ENCODE data around the gene STAMBPL1. TPM values are rescaled to one million over a fixed set of nuclear protein-coding genes. Genes with fewer than 3 reads are reported as not detected.
A peak's percentile ranks its signal among the peaks of the same experiment; 100 is the strongest.
"Not testable (repeated sequence)": the region's sequence is repeated elsewhere in the genome, so short reads cannot be mapped to it uniquely, and the experiment has no call there.

The STAMBPL1 gene
- total and polyA plus RNA-seq, 4 donors = 1.7 to 24.5 (median 5.1) TPM

DNA sequence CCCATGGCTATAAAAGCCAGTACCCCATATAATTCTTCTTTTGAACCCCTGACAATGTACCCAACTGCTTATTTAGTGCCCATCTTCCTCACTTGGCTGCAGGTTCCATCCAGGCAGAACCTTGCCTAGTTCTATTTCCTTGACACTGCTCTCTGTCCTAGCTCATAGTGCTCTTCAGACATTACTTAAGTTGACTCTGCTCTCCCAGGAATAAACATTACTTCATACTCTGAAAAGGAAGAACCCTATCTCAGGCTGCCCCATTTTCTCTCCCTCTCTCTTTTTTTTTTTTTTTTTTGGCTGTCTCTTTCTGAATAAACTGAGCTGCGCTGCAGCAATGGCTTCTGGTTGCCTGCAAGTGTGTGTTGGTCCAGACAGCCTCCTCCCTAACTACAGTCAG is 51.5 kb downstream of the STAMBPL1 start:
- DNase-seq = no peak
- H3K27ac ChIP-seq (ENCODE audit: low read depth in 1 of 2, low read length in 1 of 2) = peak overlapping the region in 1 of 2 donors; percentile 1
- no peak overlapping the region for H3K4me3 ChIP-seq
- ATAC-seq (ENCODE audit: insufficient read depth, low FRiP score) = no peak
- H3K27me3 ChIP-seq (ENCODE audit: control insufficient read depth in 3 of 3, insufficient read depth in 3 of 3, low read length in 2 of 3) = no peaks in the 10 kb centered on the region
- WGBS, 2 donors = 84 to 96% methylated on average over 1 of the region's 1 CpG
- H3K9ac ChIP-seq (ENCODE audit: insufficient read depth in 1 of 2, low read length in 2 of 2) = no peak overlapping the region
- no peaks in the 10 kb centered on the region for H3K9me3 ChIP-seq (ENCODE audit: control insufficient read depth in 4 of 4, insufficient read depth in 3 of 4, low read length in 3 of 4)
- TF ChIP-seq CTCF (IDR thresholded peaks at IDR 0.05; ENCODE audit: control extremely low read depth, extremely low read depth) = no peak
- peaks cover 0 to 9% (median 4%) of the 10 kb centered on the region in 4 donors for H3K36me3 ChIP-seq (ENCODE audit: control insufficient read depth in 4 of 4, insufficient read depth in 4 of 4, low read length in 4 of 4)
- H3K4me1 ChIP-seq (ENCODE audit: control insufficient read depth in 5 of 5, insufficient read depth in 5 of 5, low read length in 5 of 5) = peaks cover 0 to 22% (median 6%) of the 10 kb centered on the region in 5 donors

GRCh38 chr10:88932029-88932428 is 52.0 kb downstream of the STAMBPL1 start:
- H3K4me1 ChIP-seq (ENCODE audit: control insufficient read depth in 5 of 5, insufficient read depth in 5 of 5, low read length in 5 of 5) = peaks cover 0 to 21% (median 6%) of the 10 kb centered on the region in 5 donors
- H3K27ac ChIP-seq (ENCODE audit: low read depth in 1 of 2, low read length in 1 of 2); DNase-seq; H3K9me3 ChIP-seq (ENCODE audit: control insufficient read depth in 4 of 4, insufficient read depth in 3 of 4, low read length in 3 of 4); H3K9ac ChIP-seq (ENCODE audit: insufficient read depth in 1 of 2, low read length in 2 of 2); ATAC-seq (ENCODE audit: insufficient read depth, low FRiP score); H3K4me3 ChIP-seq; H3K27me3 ChIP-seq (ENCODE audit: control insufficient read depth in 3 of 3, insufficient read depth in 3 of 3, low read length in 2 of 3): not testable (repeated sequence)
- WGBS, 2 donors = 78 to 93% methylated on average over 5 of the region's 5 CpGs
- H3K36me3 ChIP-seq (ENCODE audit: control insufficient read depth in 4 of 4, insufficient read depth in 4 of 4, low read length in 4 of 4) = peaks cover 0 to 12% (median 5%) of the 10 kb centered on the region in 4 donors

DNA sequence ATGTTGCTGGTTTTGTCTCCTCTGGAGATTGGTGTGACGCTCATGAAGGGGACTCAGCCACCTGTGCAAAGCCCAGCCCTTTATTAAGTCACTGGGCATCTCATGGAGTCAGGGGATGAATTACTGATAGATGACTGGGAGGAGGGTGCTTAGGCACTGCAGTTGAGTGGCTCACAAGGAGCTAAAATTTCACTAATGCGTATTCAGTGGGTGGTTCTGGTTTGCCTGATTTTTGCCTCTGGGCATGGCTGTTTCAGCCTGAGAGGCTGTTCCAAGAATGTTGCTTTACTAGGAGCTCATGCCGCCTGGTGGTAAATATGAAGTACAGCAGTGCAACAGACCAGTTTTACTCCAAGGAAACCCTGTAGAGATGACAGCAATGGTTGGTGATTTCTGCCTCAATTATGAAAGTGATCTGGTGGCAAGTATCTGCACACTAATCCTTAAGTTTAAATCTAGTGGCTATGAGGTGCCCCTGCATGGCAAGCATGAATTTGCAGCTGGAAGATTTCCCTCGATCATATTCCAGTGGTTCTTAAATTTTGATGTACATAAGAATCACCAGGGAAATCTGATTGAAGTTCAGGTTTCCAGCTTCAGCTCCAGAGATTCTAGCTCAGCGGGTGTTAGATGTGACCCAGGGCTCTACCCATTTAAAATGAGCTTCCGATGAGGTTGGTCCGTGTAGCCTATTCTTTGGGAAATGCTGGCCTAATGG is 52.7 kb downstream of the STAMBPL1 start:
- peak; percentile 83 for TF ChIP-seq CTCF (IDR thresholded peaks at IDR 0.05; ENCODE audit: control extremely low read depth, extremely low read depth)
- DNase-seq (peak; percentile 75 to 89 (median 88)), ATAC-seq (ENCODE audit: insufficient read depth, low FRiP score) (peak; percentile 86)
- no peaks in the 10 kb centered on the region for H3K9me3 ChIP-seq (ENCODE audit: control insufficient read depth in 4 of 4, insufficient read depth in 3 of 4, low read length in 3 of 4)
- peaks cover 0 to 16% (median 6%) of the 10 kb centered on the region in 4 donors for H3K36me3 ChIP-seq (ENCODE audit: control insufficient read depth in 4 of 4, insufficient read depth in 4 of 4, low read length in 4 of 4)
- H3K4me3 ChIP-seq = no peak overlapping the region
- 52 to 63% methylated on average over 7 of the region's 7 CpGs for WGBS, 2 donors
- H3K4me1 ChIP-seq (ENCODE audit: control insufficient read depth in 5 of 5, insufficient read depth in 5 of 5, low read length in 5 of 5) = peaks cover 0 to 14% (median under 1%) of the 10 kb centered on the region in 5 donors
- no peak overlapping the region for H3K9ac ChIP-seq (ENCODE audit: insufficient read depth in 1 of 2, low read length in 2 of 2)
- peak overlapping the region in 1 of 2 donors; percentile 45 for H3K27ac ChIP-seq (ENCODE audit: low read depth in 1 of 2, low read length in 1 of 2)
- H3K27me3 ChIP-seq (ENCODE audit: control insufficient read depth in 3 of 3, insufficient read depth in 3 of 3, low read length in 2 of 3) = no peaks in the 10 kb centered on the region

DNA sequence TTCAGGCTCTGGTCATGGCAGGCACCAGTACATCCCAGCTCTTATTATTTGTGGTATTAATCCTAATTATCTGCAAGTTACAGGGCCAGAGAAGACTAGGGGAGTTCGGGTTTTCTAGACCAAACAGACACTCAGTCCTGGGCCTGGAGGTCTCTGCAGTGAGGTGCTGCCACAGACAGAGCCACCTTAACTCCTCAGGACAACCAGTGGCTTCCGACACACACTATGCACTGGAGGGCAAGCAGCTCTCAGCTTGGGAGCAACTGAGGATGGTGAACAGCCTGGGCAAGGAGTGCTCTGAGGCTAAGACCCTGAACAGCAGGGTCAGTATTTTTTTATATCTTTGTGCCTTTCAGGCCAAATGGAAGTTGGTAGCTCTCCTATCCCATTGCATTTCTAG is 53.5 kb downstream of the STAMBPL1 start:
- TF ChIP-seq CTCF (IDR thresholded peaks at IDR 0.05; ENCODE audit: control extremely low read depth, extremely low read depth) = no peak
- Histone ChIP-seq H3K27ac (ENCODE audit: low read depth in 1 of 2, low read length in 1 of 2) (no peak overlapping the region), H3K27me3 (ENCODE audit: control insufficient read depth in 3 of 3, insufficient read depth in 3 of 3, low read length in 2 of 3) (no peaks in the 10 kb centered on the region), H3K4me1 (ENCODE audit: control insufficient read depth in 5 of 5, insufficient read depth in 5 of 5, low read length in 5 of 5) (peaks cover 0 to 8% (median 0%) of the 10 kb centered on the region in 5 donors), H3K9me3 (ENCODE audit: control insufficient read depth in 4 of 4, insufficient read depth in 3 of 4, low read length in 3 of 4) (no peaks in the 10 kb centered on the region), H3K36me3 (ENCODE audit: control insufficient read depth in 4 of 4, insufficient read depth in 4 of 4, low read length in 4 of 4) (peaks cover 0 to 22% (median 12%) of the 10 kb centered on the region in 4 donors), H3K9ac (ENCODE audit: insufficient read depth in 1 of 2, low read length in 2 of 2) (no peak overlapping the region), H3K4me3 (no peak overlapping the region)
- 86 to 94% methylated on average over 2 of the region's 2 CpGs for whole genome bisulfite sequencing, 2 donors
- DNase-seq = no peak
- ATAC-seq (ENCODE audit: insufficient read depth, low FRiP score) = no peak
